T-cell (primary cell): ENCODE results near the gene KCNN2. TPM values are rescaled to one million over a fixed set of nuclear protein-coding genes. Genes with fewer than 3 reads are reported as not detected.

Experiments
- ATAC-seq, 4 experiments: fragments of 200-7000 bp in 3 of 4; fragments of 150-1000 bp in 1 of 4; cut with Tn5 transposase; replicated peaks in 1 of 4; 1 replicate in 3 of 4; 2 replicates in 1 of 4; pipeline ENCODE4 v1.10.0; 2021; ENCODE audit warnings: moderate library complexity in 3 of 4, mild to moderate bottlenecking in 2 of 4, moderate number of reproducible peaks in 1 of 4
- CTCF ChIA-PET, 2 donors: fragments of 300-600 bp; sonication (Branson Sonifier 250); formaldehyde crosslinking; loops; one replicate each; lab custom pipeline; 2022; ENCODE audit warnings: antibody characterized with exemption in 2 of 2; lab: Charles Lee
- POLR2A ChIA-PET, 2 donors: fragments of 300-600 bp; sonication (Branson Sonifier 250); formaldehyde crosslinking; loops; one replicate each; lab custom pipeline; 2022; ENCODE audit warnings: antibody characterized with exemption in 2 of 2; lab: Charles Lee
- DNase-seq, 35 experiments: peaks; one replicate each; pipeline versions ENCODE4 v3.0.0 to v3.0.0-alpha.2; 2013 to 2023
- H3K27ac ChIP-seq: one replicate; pipeline ENCODE4 v1.5.1; 2013; ENCODE audit warnings: low read length
- H3K27me3 ChIP-seq, 2 experiments: replicated peaks in 1 of 2; 1 replicate in 1 of 2; 2 replicates in 1 of 2; pipeline versions ENCODE4 v1.6.1 to v1.7.0; 2013; ENCODE audit warnings: low read length in 1 of 2, mixed read lengths in 1 of 2; ENCODE audit not compliant: control insufficient read depth in 2 of 2, insufficient read depth in 2 of 2; ENCODE audit errors: extremely low read depth in 1 of 2
- H3K36me3 ChIP-seq, 2 donors: 1 replicate in 1 of 2; 2 replicates in 1 of 2; pipeline versions ENCODE4 v1.6.1 to v1.7.0; 2013; ENCODE audit warnings: low read length in 1 of 2; ENCODE audit not compliant: control insufficient read depth in 2 of 2, insufficient read depth in 1 of 2; ENCODE audit errors: extremely low read depth in 1 of 2
- H3K4me1 ChIP-seq, 2 experiments: 1 replicate in 1 of 2; 2 replicates in 1 of 2; pipeline versions ENCODE4 v1.6.1 to v1.7.0; 2013; ENCODE audit warnings: low read length in 2 of 2, mixed read lengths in 1 of 2; ENCODE audit not compliant: insufficient read depth in 2 of 2, control insufficient read depth in 1 of 2; ENCODE audit errors: extremely low read depth in 1 of 2
- H3K4me3 ChIP-seq, 2 donors: 1 replicate in 1 of 2; 2 replicates in 1 of 2; pipeline versions ENCODE4 v1.5.1 to v1.7.0; 2013; ENCODE audit warnings: mild to moderate bottlenecking in 2 of 2, low read length in 1 of 2, moderate library complexity in 1 of 2; ENCODE audit not compliant: control insufficient read depth in 1 of 2; ENCODE audit errors: extremely low read depth in 1 of 2
- H3K9me3 ChIP-seq: 2 replicates; pipeline ENCODE4 v1.7.0; 2013
- H3K27ac Mint-ChIP-seq, 2 donors: one replicate each; pipeline ENCODE4 v1.8.0; 2020 to 2021; ENCODE audit warnings: mild to moderate bottlenecking in 2 of 2, mixed read lengths in 2 of 2
- H3K27me3 Mint-ChIP-seq, 2 donors: one replicate each; pipeline ENCODE4 v1.8.0; 2021 to 2022; ENCODE audit warnings: mixed read lengths in 2 of 2
- H3K36me3 Mint-ChIP-seq: one replicate; pipeline ENCODE4 v1.8.0; 2021; ENCODE audit warnings: mixed read lengths
- H3K4me1 Mint-ChIP-seq, 3 donors: one replicate each; pipeline ENCODE4 v1.8.0; 2020 to 2022; ENCODE audit warnings: mixed read lengths in 3 of 3, mild to moderate bottlenecking in 1 of 3
- H3K4me3 Mint-ChIP-seq, 3 donors: one replicate each; pipeline ENCODE4 v1.8.0; 2020 to 2022; ENCODE audit warnings: mild to moderate bottlenecking in 3 of 3, mixed read lengths in 3 of 3, moderate library complexity in 3 of 3
- H3K9me3 Mint-ChIP-seq, 3 donors: one replicate each; pipeline ENCODE4 v1.8.0; 2020 to 2022; ENCODE audit warnings: mixed read lengths in 3 of 3
- WGBS: methylation state at CpG from one replicate; pipeline ENCODE4 v1.1.5; 2013; ENCODE audit warnings: missing lambda C conversion rate; ENCODE audit not compliant: insufficient coverage; 5-methylcytosine and 5-hydroxymethylcytosine counted together
- total RNA-seq, 35 experiments: library from RNA in 6 of 35; stranded (reverse) in 6 of 35; fragments of 120-200 nt in 1 of 35; gene quantifications; one replicate each; pipeline versions ENCODE4 v1.2.1 to v1.2.4 and lab custom pipeline; 2013 to 2026

The KCNN2 gene
- total RNA-seq, 5 donors from 2014 or later (not counting 1 experiment from before 2014, with no cell fraction given): not detected

DNA sequence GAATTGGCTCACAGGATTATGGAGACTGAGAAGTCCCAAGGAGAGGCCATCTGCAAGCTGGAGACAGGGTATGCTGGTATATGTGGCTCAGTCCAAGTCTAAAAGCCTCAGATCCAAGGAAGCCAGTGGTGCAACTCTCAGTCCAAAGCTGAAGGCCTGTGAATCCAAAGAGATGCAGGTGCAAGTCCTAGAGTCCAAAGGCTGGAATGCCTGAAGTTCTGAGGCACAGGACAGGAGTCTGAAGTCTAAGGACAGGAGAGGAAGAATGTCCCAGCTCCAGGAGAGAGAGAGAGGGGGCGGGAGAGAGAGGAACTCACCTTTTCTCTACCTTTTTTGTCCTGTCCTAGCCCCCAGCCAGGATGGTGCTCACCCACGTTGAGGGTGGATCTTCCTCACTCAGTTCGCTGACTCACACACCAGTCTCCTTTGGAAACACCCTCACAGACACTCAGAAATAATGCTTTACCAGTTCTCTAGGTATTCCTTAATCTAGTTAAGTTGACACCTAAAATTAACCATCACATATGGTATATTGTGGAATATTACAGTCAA, 49.6 kb downstream of the KCNN2 start:
- CTCF ChIA-PET: no interaction called here
- POLR2A ChIA-PET: no interaction called here
- Histone ChIP-seq H3K4me3 (no peak overlapping the region), H3K27ac (no peak overlapping the region), H3K27me3 (no peaks in the 10 kb centered on the region), H3K4me1 (no peaks in the 10 kb centered on the region), H3K9me3 (no peaks in the 10 kb centered on the region), H3K36me3 (no peaks in the 10 kb centered on the region)
- no peaks in the 10 kb centered on the region for H3K9me3 Mint-ChIP-seq
- no peaks in the 10 kb centered on the region for H3K4me1 Mint-ChIP-seq
- ATAC-seq (no peak), DNase-seq (no peak)
- WGBS: no CpG with 5 or more reads among the region's 3 CpGs
- H3K27ac Mint-ChIP-seq: no peak overlapping the region
- H3K36me3 Mint-ChIP-seq: no peaks in the 10 kb centered on the region
- H3K27me3 Mint-ChIP-seq: no peaks in the 10 kb centered on the region
- H3K4me3 Mint-ChIP-seq: no peak overlapping the region

DNA sequence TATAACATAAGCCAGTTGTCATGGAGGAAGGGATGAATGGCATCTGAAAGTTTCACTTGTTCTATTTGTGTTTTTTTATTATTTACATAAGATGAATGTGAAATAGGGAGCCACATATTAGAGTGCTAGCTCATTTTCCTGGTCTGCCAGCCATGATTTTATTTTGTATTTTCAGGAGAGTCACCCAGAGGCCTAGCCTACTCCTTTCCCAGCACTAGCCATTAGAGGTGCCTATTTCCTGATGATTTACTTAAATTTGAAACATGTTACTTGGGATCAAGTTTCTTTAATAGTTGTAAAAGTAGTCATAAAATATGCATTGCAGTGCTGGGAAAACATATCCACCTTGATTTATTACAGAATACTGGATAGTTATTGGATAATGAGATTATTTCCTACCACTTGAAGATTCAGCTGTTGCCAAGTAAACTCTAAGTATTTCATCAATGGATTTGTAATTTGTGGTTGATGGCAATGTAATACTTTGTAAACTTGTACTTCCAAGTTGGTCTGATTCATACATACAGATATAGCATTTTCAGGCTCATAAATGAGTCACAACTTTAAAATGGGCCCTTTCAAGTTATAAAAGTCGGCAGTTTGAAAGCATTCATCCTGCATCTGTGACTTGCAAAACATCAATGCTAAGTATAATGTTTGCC, 50.8 kb downstream of the KCNN2 start:
- POLR2A ChIA-PET: no interaction called here

GRCh38 chr5:114415760-114416159, 53.9 kb downstream of the KCNN2 start:
- Mint-ChIP-seq H3K27me3 (no peaks in the 10 kb centered on the region), H3K27ac (no peak overlapping the region), H3K36me3 (no peaks in the 10 kb centered on the region), H3K9me3 (no peaks in the 10 kb centered on the region), H3K4me1 (no peaks in the 10 kb centered on the region), H3K4me3 (no peak overlapping the region)
- no peak overlapping the region for H3K27ac ChIP-seq
- H3K4me1 ChIP-seq: no peaks in the 10 kb centered on the region
- DNase-seq (no peak), ATAC-seq (no peak)
- ChIA-PET CTCF (no interaction called here), POLR2A (no interaction called here)
- 100% methylated on average over 1 of the region's 1 CpG for WGBS
- no peak overlapping the region for H3K4me3 ChIP-seq
- H3K36me3 ChIP-seq: no peaks in the 10 kb centered on the region
- H3K9me3 ChIP-seq: no peaks in the 10 kb centered on the region
- H3K27me3 ChIP-seq: no peaks in the 10 kb centered on the region

More for the DNA sequence above, 50.8 kb downstream of the KCNN2 start:
- Mint-ChIP-seq H3K36me3 (no peaks in the 10 kb centered on the region), H3K4me1 (no peaks in the 10 kb centered on the region), H3K4me3 (no peak overlapping the region), H3K27ac (no peak overlapping the region), H3K27me3 (no peaks in the 10 kb centered on the region), H3K9me3 (no peaks in the 10 kb centered on the region)
- H3K4me1 ChIP-seq: no peaks in the 10 kb centered on the region
- H3K36me3 ChIP-seq: no peaks in the 10 kb centered on the region
- H3K4me3 ChIP-seq: no peak overlapping the region
- DNase-seq (no peak), ATAC-seq (no peak)
- no peaks in the 10 kb centered on the region for H3K27me3 ChIP-seq
- no CpG with 5 or more reads among the region's 1 CpG for WGBS
- CTCF ChIA-PET: no interaction called here
- no peaks in the 10 kb centered on the region for H3K9me3 ChIP-seq
- H3K27ac ChIP-seq: no peak overlapping the region

GRCh38 chr5:114416254-114416653, 54.4 kb downstream of the KCNN2 start:
- Mint-ChIP-seq H3K36me3 (no peaks in the 10 kb centered on the region), H3K4me3 (no peak overlapping the region), H3K9me3 (no peaks in the 10 kb centered on the region), H3K4me1 (no peaks in the 10 kb centered on the region), H3K27me3 (no peaks in the 10 kb centered on the region), H3K27ac (no peak overlapping the region)
- Histone ChIP-seq H3K27me3 (no peaks in the 10 kb centered on the region), H3K27ac (no peak overlapping the region), H3K9me3 (no peaks in the 10 kb centered on the region), H3K4me3 (no peak overlapping the region), H3K36me3 (no peaks in the 10 kb centered on the region), H3K4me1 (no peaks in the 10 kb centered on the region)
- ChIA-PET POLR2A (no interaction called here), CTCF (no interaction called here)
- no peak for ATAC-seq
- DNase-seq: no peak
- WGBS: 78% methylated on average over 3 of the region's 4 CpGs

DNA sequence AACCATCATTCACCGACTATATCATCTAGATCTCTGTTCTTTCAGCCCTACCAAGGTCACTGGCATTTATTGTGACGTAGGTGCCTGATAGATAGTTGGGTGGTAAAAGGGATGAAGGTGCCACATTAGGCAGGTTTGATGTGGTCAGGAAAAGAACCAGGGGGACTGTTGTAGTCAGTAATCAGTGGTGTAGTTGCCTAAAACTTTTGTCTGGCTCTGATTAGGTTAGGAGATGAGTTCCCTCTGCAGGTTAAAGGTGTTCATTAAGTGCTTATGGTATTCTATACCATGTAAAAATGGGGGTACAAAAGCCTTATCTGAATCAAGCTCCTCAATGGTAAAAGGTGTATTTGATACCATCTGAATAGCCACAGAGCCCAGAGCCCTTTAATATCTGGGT, 55.6 kb downstream of the KCNN2 start:
- H3K9me3 ChIP-seq: no peaks in the 10 kb centered on the region
- Mint-ChIP-seq H3K27me3 (no peaks in the 10 kb centered on the region), H3K27ac (no peak overlapping the region), H3K36me3 (no peaks in the 10 kb centered on the region), H3K4me1 (no peaks in the 10 kb centered on the region), H3K4me3 (no peak overlapping the region), H3K9me3 (no peaks in the 10 kb centered on the region)
- H3K4me1 ChIP-seq: no peaks in the 10 kb centered on the region
- ATAC-seq (no peak), DNase-seq (no peak)
- no peak overlapping the region for H3K4me3 ChIP-seq
- CTCF ChIA-PET: no interaction called here
- no peaks in the 10 kb centered on the region for H3K27me3 ChIP-seq
- H3K36me3 ChIP-seq: no peaks in the 10 kb centered on the region
- H3K27ac ChIP-seq: no peak overlapping the region
- WGBS: 83% methylated on average over 1 of the region's 2 CpGs
- POLR2A ChIA-PET: no interaction called here

GRCh38 chr5:114418176-114419066, 56.6 kb downstream of the KCNN2 start:
- Histone ChIP-seq H3K27me3 (no peaks in the 10 kb centered on the region), H3K36me3 (no peaks in the 10 kb centered on the region), H3K4me1 (no peaks in the 10 kb centered on the region), H3K27ac (no peak overlapping the region), H3K4me3 (no peak overlapping the region), H3K9me3 (no peaks in the 10 kb centered on the region)
- Mint-ChIP-seq H3K27ac (no peak overlapping the region), H3K4me3 (no peak overlapping the region), H3K9me3 (no peaks in the 10 kb centered on the region), H3K4me1 (no peaks in the 10 kb centered on the region), H3K27me3 (no peaks in the 10 kb centered on the region), H3K36me3 (no peaks in the 10 kb centered on the region)
- DNase-seq: no peak
- WGBS: 38% methylated on average over 4 of the region's 8 CpGs
- no peak for ATAC-seq
- POLR2A ChIA-PET: no interaction called here
- CTCF ChIA-PET: no interaction called here
